Measurements from ENCODE around the gene CAMKMT.

The CAMKMT gene

GRCh38 chr2:44770221-44771195 lies 408.8 kb downstream of the CAMKMT start:
- no peak for DNase-seq (ENCODE audit: low read depth, low spot score)

- no peak for DNase-seq (ENCODE audit: low read depth, low spot score)
Observed at GRCh38 chr2:44771522-44771921, 409.8 kb downstream of the CAMKMT start.

- DNase-seq (ENCODE audit: low read depth, low spot score), result no peak
Observed at GRCh38 chr2:44772131-44772530, 410.4 kb downstream of the CAMKMT start.

- no peak for DNase-seq (ENCODE audit: low read depth, low spot score)
Observed at GRCh38 chr2:44772669-44773378, 411.1 kb downstream of the CAMKMT start.

- DNase-seq (ENCODE audit: low read depth, low spot score), result no peak
Observed at GRCh38 chr2:44774826-44775492, 413.2 kb downstream of the CAMKMT start.

- DNase-seq (ENCODE audit: low read depth, low spot score), result no peak
Observed at GRCh38 chr2:44777036-44777435, 415.3 kb downstream of the CAMKMT start.

GRCh38 chr2:44777537-44777936 lies 415.8 kb downstream of the CAMKMT start:
- DNase-seq (ENCODE audit: low read depth, low spot score), result no peak

- no peak for DNase-seq (ENCODE audit: low read depth, low spot score)
Observed at GRCh38 chr2:44778221-44778654, 416.5 kb downstream of the CAMKMT start.

GRCh38 chr2:44778671-44779476 lies 417.1 kb downstream of the CAMKMT start:
- DNase-seq (ENCODE audit: low read depth, low spot score), result no peak

GRCh38 chr2:44779793-44780192 lies 418.0 kb downstream of the CAMKMT start:
- no peak for DNase-seq (ENCODE audit: low read depth, low spot score)

- DNase-seq (ENCODE audit: low read depth, low spot score), result no peak
Observed at GRCh38 chr2:44780406-44780805, 418.7 kb downstream of the CAMKMT start.

GRCh38 chr2:44785433-44785832 lies 423.7 kb downstream of the CAMKMT start:
- DNase-seq (ENCODE audit: low read depth, low spot score), result no peak

GRCh38 chr2:44786045-44786816 lies 424.5 kb downstream of the CAMKMT start:
- no peak for DNase-seq (ENCODE audit: low read depth, low spot score)

- no peak for DNase-seq (ENCODE audit: low read depth, low spot score)
Observed at GRCh38 chr2:44786817-44787214, 425.1 kb downstream of the CAMKMT start.

GRCh38 chr2:44787663-44788062 lies 425.9 kb downstream of the CAMKMT start:
- DNase-seq (ENCODE audit: low read depth, low spot score), result no peak

- no peak for DNase-seq (ENCODE audit: low read depth, low spot score)
Observed at GRCh38 chr2:44789446-44789845, 427.7 kb downstream of the CAMKMT start.

- DNase-seq (ENCODE audit: low read depth, low spot score), result no peak
Observed at GRCh38 chr2:44789971-44790721, 428.4 kb downstream of the CAMKMT start.

- no peak for DNase-seq (ENCODE audit: low read depth, low spot score)
Observed at GRCh38 chr2:44793322-44793870, 431.6 kb downstream of the CAMKMT start.

- no peak for DNase-seq (ENCODE audit: low read depth, low spot score)
Observed at GRCh38 chr2:44796771-44797170, 435.0 kb downstream of the CAMKMT start.
